PFSK-1 (cell line): ENCODE data around the gene CLCN7.

Experiments used
- SIN3A ChIP-seq: IDR thresholded peaks from 2 replicates; pipeline ENCODE4 v1.6.1; 2012; ENCODE audit warnings: mild to moderate bottlenecking, low read length, moderate library complexity, borderline replicate concordance; ENCODE audit not compliant: insufficient read depth
- TAF1 ChIP-seq: IDR thresholded peaks from 2 replicates; pipeline ENCODE4 v1.6.1; 2012; ENCODE audit warnings: low read length, control low read depth, borderline replicate concordance; ENCODE audit not compliant: insufficient read depth
- TF ChIP-seq, protein P1 (sequence below), 2 experiments: IDR thresholded peaks; 2 replicates each; pipeline versions ENCODE4 v1.6.1 to v1.8.0; 2011 to 2012; ENCODE audit warnings: low read depth in 2 of 2, low read length in 2 of 2, control low read depth in 1 of 2, inconsistent platforms in 1 of 2, mild to moderate bottlenecking in 1 of 2, moderate library complexity in 1 of 2; ENCODE audit not compliant: insufficient read depth in 1 of 2

- TF ChIP-seq, protein P1, sequence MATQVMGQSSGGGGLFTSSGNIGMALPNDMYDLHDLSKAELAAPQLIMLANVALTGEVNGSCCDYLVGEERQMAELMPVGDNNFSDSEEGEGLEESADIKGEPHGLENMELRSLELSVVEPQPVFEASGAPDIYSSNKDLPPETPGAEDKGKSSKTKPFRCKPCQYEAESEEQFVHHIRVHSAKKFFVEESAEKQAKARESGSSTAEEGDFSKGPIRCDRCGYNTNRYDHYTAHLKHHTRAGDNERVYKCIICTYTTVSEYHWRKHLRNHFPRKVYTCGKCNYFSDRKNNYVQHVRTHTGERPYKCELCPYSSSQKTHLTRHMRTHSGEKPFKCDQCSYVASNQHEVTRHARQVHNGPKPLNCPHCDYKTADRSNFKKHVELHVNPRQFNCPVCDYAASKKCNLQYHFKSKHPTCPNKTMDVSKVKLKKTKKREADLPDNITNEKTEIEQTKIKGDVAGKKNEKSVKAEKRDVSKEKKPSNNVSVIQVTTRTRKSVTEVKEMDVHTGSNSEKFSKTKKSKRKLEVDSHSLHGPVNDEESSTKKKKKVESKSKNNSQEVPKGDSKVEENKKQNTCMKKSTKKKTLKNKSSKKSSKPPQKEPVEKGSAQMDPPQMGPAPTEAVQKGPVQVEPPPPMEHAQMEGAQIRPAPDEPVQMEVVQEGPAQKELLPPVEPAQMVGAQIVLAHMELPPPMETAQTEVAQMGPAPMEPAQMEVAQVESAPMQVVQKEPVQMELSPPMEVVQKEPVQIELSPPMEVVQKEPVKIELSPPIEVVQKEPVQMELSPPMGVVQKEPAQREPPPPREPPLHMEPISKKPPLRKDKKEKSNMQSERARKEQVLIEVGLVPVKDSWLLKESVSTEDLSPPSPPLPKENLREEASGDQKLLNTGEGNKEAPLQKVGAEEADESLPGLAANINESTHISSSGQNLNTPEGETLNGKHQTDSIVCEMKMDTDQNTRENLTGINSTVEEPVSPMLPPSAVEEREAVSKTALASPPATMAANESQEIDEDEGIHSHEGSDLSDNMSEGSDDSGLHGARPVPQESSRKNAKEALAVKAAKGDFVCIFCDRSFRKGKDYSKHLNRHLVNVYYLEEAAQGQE (IDR thresholded peaks at IDR 0.05; ENCODE audit: insufficient read depth in 1 of 2, low read depth in 2 of 2, low read length in 2 of 2): no peak
- TF ChIP-seq SIN3A (no peak), TAF1 (no peak)
Observed at GRCh38 chr16:1457489-1458245, 17.2 kb downstream of the CLCN7 start.
